ENCODE data around the gene GALNT2.

The GALNT2 gene

GRCh38 chr1:230130172-230130944 lies 63.3 kb downstream of the GALNT2 start:
- no peak for DNase-seq (ENCODE audit: low spot score)

- no peak for DNase-seq (ENCODE audit: low spot score)
Measured at GRCh38 chr1:230131457-230131856, 64.4 kb downstream of the GALNT2 start.

GRCh38 chr1:230132758-230133157 lies 65.7 kb downstream of the GALNT2 start:
- no peak for DNase-seq (ENCODE audit: low spot score)

GRCh38 chr1:230135726-230136125 lies 68.7 kb downstream of the GALNT2 start:
- DNase-seq (ENCODE audit: low spot score) = no peak

GRCh38 chr1:230136453-230137336 lies 69.7 kb downstream of the GALNT2 start:
- DNase-seq (ENCODE audit: low spot score) = peak; percentile 65

GRCh38 chr1:230137337-230137815 lies 70.3 kb downstream of the GALNT2 start:
- DNase-seq (ENCODE audit: low spot score) = no peak

GRCh38 chr1:230138561-230139239 lies 71.7 kb downstream of the GALNT2 start:
- no peak for DNase-seq (ENCODE audit: low spot score)

GRCh38 chr1:230139315-230139714 lies 72.3 kb downstream of the GALNT2 start:
- no peak for DNase-seq (ENCODE audit: low spot score)

GRCh38 chr1:230139741-230140140 lies 72.7 kb downstream of the GALNT2 start:
- DNase-seq (ENCODE audit: low spot score) = no peak

GRCh38 chr1:230140221-230141020 lies 73.4 kb downstream of the GALNT2 start:
- peak; percentile 51 for DNase-seq (ENCODE audit: low spot score)

GRCh38 chr1:230141021-230141648 lies 74.1 kb downstream of the GALNT2 start:
- no peak for DNase-seq (ENCODE audit: low spot score)

GRCh38 chr1:230141797-230142607 lies 75.0 kb downstream of the GALNT2 start:
- no peak for DNase-seq (ENCODE audit: low spot score)

GRCh38 chr1:230142608-230143210 lies 75.7 kb downstream of the GALNT2 start:
- no peak for DNase-seq (ENCODE audit: low spot score)

- peak; percentile 50 for DNase-seq (ENCODE audit: low spot score)
Measured at GRCh38 chr1:230143534-230143933, 76.5 kb downstream of the GALNT2 start.

GRCh38 chr1:230144010-230144614 lies 77.1 kb downstream of the GALNT2 start:
- DNase-seq (ENCODE audit: low spot score) = no peak

- DNase-seq (ENCODE audit: low spot score) = no peak
Measured at GRCh38 chr1:230144758-230145504, 77.9 kb downstream of the GALNT2 start.

GRCh38 chr1:230145505-230145899 lies 78.5 kb downstream of the GALNT2 start:
- DNase-seq (ENCODE audit: low spot score) = no peak

GRCh38 chr1:230145953-230146476 lies 79.0 kb downstream of the GALNT2 start:
- DNase-seq (ENCODE audit: low spot score) = no peak

Data from Ammon's horn (tissue), 1 donor.